GM21390 (cell line): ENCODE data around the gene B3GNT2.
A peak's percentile ranks its signal among the peaks of the same experiment; 100 is the strongest.
"Not testable (repeated sequence)": the region's sequence is repeated elsewhere in the genome, so short reads cannot be mapped to it uniquely, and the experiment has no call there.

Experiments
- ATAC-seq: cut with Tn5 transposase; IDR thresholded peaks from one replicate; pipeline ENCODE4 v1.9.1; 2021; ENCODE audit not compliant: unreplicated experiment

The B3GNT2 gene

GRCh38 chr2:62195421-62196277 lies at the start of gene B3GNT2:
B3GNT2 (plus strand) TSS chr2:62196115; CDS start chr2:62222221, 26,106 bp downstream.
- peak; percentile 55 for ATAC-seq

GRCh38 chr2:62146790-62147189 lies 49.1 kb upstream of the B3GNT2 start:
- ATAC-seq: not testable (repeated sequence)

- ATAC-seq: no peak
These were observed 48.2 kb upstream of the B3GNT2 start for GRCh38 chr2:62147610-62148301.

- ATAC-seq: no peak
These were observed 46.2 kb upstream of the B3GNT2 start for GRCh38 chr2:62149708-62150107.

GRCh38 chr2:62150597-62151305 lies 45.2 kb upstream of the B3GNT2 start:
- no peak for ATAC-seq

- ATAC-seq: no peak
These were observed 44.6 kb upstream of the B3GNT2 start for GRCh38 chr2:62151306-62151638.

GRCh38 chr2:62152000-62152399 lies 43.9 kb upstream of the B3GNT2 start:
- no peak for ATAC-seq

- no peak for ATAC-seq
These were observed 38.9 kb upstream of the B3GNT2 start for GRCh38 chr2:62156861-62157496.

- ATAC-seq: no peak
These were observed 37.3 kb upstream of the B3GNT2 start for GRCh38 chr2:62158444-62159121.

GRCh38 chr2:62160691-62161090 lies 35.2 kb upstream of the B3GNT2 start:
- not testable (repeated sequence) for ATAC-seq

GRCh38 chr2:62163106-62163831 lies 32.6 kb upstream of the B3GNT2 start:
- ATAC-seq: no peak

- no peak for ATAC-seq
These were observed 32.1 kb upstream of the B3GNT2 start for GRCh38 chr2:62163834-62164233.

GRCh38 chr2:62175728-62176127 lies 20.2 kb upstream of the B3GNT2 start:
- ATAC-seq: no peak

GRCh38 chr2:62176801-62177200 lies 19.1 kb upstream of the B3GNT2 start:
- no peak for ATAC-seq

GRCh38 chr2:62177392-62178049 lies 18.4 kb upstream of the B3GNT2 start:
- no peak for ATAC-seq

- no peak for ATAC-seq
These were observed 17.1 kb upstream of the B3GNT2 start for GRCh38 chr2:62178741-62179271.

GRCh38 chr2:62180975-62181374 lies 14.9 kb upstream of the B3GNT2 start:
- ATAC-seq: no peak

GRCh38 chr2:62181843-62182242 lies 14.1 kb upstream of the B3GNT2 start:
- ATAC-seq: no peak

- ATAC-seq: no peak
These were observed 11.2 kb upstream of the B3GNT2 start for GRCh38 chr2:62184512-62185230.
